K562 (cell line): Measurements from ENCODE around the gene ENTPD8. TPM values are rescaled to one million over a fixed set of nuclear protein-coding genes. Genes with fewer than 3 reads are reported as not detected.

Source experiments
- ATAC-seq: fragments of 200-7000 bp; cut with Tn5 transposase; 3 replicates; pipeline ENCODE4 v1.9.1; 2020; ENCODE audit warnings: moderate library complexity
- BruUV-seq: library from RNA; stranded (reverse); fragments of 400-500 nt; replicated peaks from 2 replicates; lab custom pipeline; 2021; lab: Mats Ljungman, UMichigan
- CTCF ChIA-PET: fragments of 300-600 bp; formaldehyde crosslinking; extraction: SDS; loops from one replicate; lab custom pipeline; 2021; ENCODE audit warnings: low intra/inter-chr PET ratio; lab: Yijun Ruan, JAX
- POLR2A ChIA-PET: fragments of 300-600, 350-650 bp; sonication (Branson Sonifier 250); formaldehyde crosslinking; extraction: SDS; loops from one replicate; lab custom pipeline; 2021; ENCODE audit warnings: antibody characterized with exemption, inconsistent platforms; lab: Yijun Ruan, JAX
- DNase-seq, 4 experiments: peaks; one replicate each; pipeline versions ENCODE4 v3.0.0 to v3.0.0-alpha.2; 2011 to 2018; ENCODE audit warnings: low spot score in 3 of 4, mixed read lengths in 3 of 4; ENCODE audit errors: extremely low read depth in 1 of 4
- FAIRE-seq: peaks from 2 replicates; lab custom pipeline; 2011; peaks lifted over from hg19 to GRCh38; lab: Jason Lieb, UNC
- H2AFZ ChIP-seq: 2 replicates; pipeline ENCODE4 v1.6.0; 2011; ENCODE audit warnings: low read depth, low read length, control low read depth, inconsistent platforms
- H3K27ac ChIP-seq: fragments of 200-600 bp; 3 replicates; pipeline ENCODE4 v1.8.0; 2011; ENCODE audit warnings: low read depth, mild to moderate bottlenecking, control low read depth, inconsistent platforms, low read length, moderate library complexity, mixed read lengths; ENCODE audit errors: extremely low read depth
- H3K27me3 ChIP-seq, 2 experiments: fragments of 300-600 bp in 1 of 2; 2 replicates in 1 of 2; 3 replicates in 1 of 2; pipeline versions ENCODE4 v1.6.0 to v1.8.0; 2011; ENCODE audit warnings: inconsistent platforms in 2 of 2, low read length in 2 of 2, mild to moderate bottlenecking in 1 of 2, mixed read lengths in 1 of 2, moderate library complexity in 1 of 2; ENCODE audit not compliant: control insufficient read depth in 2 of 2, insufficient read depth in 2 of 2
- H3K36me3 ChIP-seq: fragments of 300-600 bp; 3 replicates; pipeline ENCODE4 v1.8.0; 2011; ENCODE audit warnings: mild to moderate bottlenecking, low read length, inconsistent platforms; ENCODE audit not compliant: control insufficient read depth, insufficient read depth
- H3K4me1 ChIP-seq, 2 experiments: fragments of 200-600 bp in 1 of 2; replicated peaks in 1 of 2; 2 replicates in 1 of 2; 3 replicates in 1 of 2; pipeline versions ENCODE4 v1.5.1 to v1.8.0; 2011; ENCODE audit warnings: inconsistent platforms in 2 of 2, low read length in 2 of 2, mild to moderate bottlenecking in 1 of 2, mixed read lengths in 1 of 2, moderate library complexity in 1 of 2; ENCODE audit not compliant: control insufficient read depth in 2 of 2, insufficient read depth in 2 of 2
- H3K4me2 ChIP-seq: 2 replicates; pipeline ENCODE4 v1.6.1; 2011; ENCODE audit warnings: low read length, control low read depth, inconsistent platforms, mixed read lengths; ENCODE audit not compliant: insufficient read depth
- H3K4me3 ChIP-seq: fragments of 200-600 bp; sonication (generic), shearing (Covaris generic); 2 replicates; pipeline ENCODE4 v1.5.1; 2016; ENCODE audit warnings: control low read depth, inconsistent platforms
- H3K79me2 ChIP-seq: fragments of 200-600 bp; 3 replicates; pipeline ENCODE4 v1.8.0; 2011; ENCODE audit warnings: low read length, inconsistent platforms; ENCODE audit not compliant: control insufficient read depth, insufficient read depth
- H3K9ac ChIP-seq, 2 experiments: 2 replicates each; pipeline versions ENCODE4 v1.6.0 to v1.6.1; 2011; ENCODE audit warnings: low read depth in 2 of 2, low read length in 2 of 2, control low read depth in 1 of 2, inconsistent platforms in 1 of 2, mild to moderate bottlenecking in 1 of 2, mixed read lengths in 1 of 2; ENCODE audit not compliant: insufficient read depth in 1 of 2
- H3K9me1 ChIP-seq: one replicate; pipeline ENCODE4 v1.6.0; 2011; ENCODE audit warnings: inconsistent platforms, mild to moderate bottlenecking, low read length, moderate library complexity; ENCODE audit not compliant: control insufficient read depth, insufficient read depth
- H3K9me3 ChIP-seq: replicated peaks from 2 replicates; pipeline ENCODE4 v1.5.1; 2011; ENCODE audit warnings: low read depth, low read length, inconsistent platforms; ENCODE audit not compliant: control insufficient read depth, insufficient read depth
- H4K20me1 ChIP-seq: replicated peaks from 2 replicates; pipeline ENCODE4 v1.6.1; 2011; ENCODE audit warnings: low read length, inconsistent platforms, mixed read lengths; ENCODE audit not compliant: control insufficient read depth, insufficient read depth
- BRCA1 ChIP-seq, 2 experiments: fragments of 450-650 bp in 1 of 2; sonication (generic) in 1 of 2; formaldehyde crosslinking in 1 of 2; IDR thresholded peaks; 2 replicates each; pipeline versions ENCODE4 v1.5.0 to v1.6.1; 2017 to 2020; ENCODE audit warnings: mild to moderate bottlenecking in 1 of 2, missing genetic modification reagents in 1 of 2
- CHCHD3 ChIP-seq: fragments of 250-450 bp; sonication (Bioruptor Pico); IDR thresholded peaks from 2 replicates; pipeline ENCODE4 v2.1.2; 2022; ENCODE audit warnings: mild to moderate bottlenecking
- ILF3 ChIP-seq: fragments of 450-650 bp; IDR thresholded peaks from 2 replicates; pipeline ENCODE4 v1.6.1; 2018; ENCODE audit warnings: antibody characterized with exemption, mild to moderate bottlenecking, moderate library complexity, borderline replicate concordance
- JUND ChIP-seq, 2 experiments: IDR thresholded peaks; 2 replicates in 1 of 2; 3 replicates in 1 of 2; pipeline ENCODE4 v1.6.1; 2011; ENCODE audit warnings: borderline replicate concordance in 2 of 2, low read depth in 2 of 2, low read length in 2 of 2, improper control_type of control experiment in 1 of 2, missing biosample characterization in 1 of 2, missing genetic modification characterization in 1 of 2, missing genetic modification reagents in 1 of 2
- KDM5B ChIP-seq: fragments of 200-600 bp; sonication (generic); IDR thresholded peaks from 2 replicates; pipeline ENCODE4 v1.6.1; 2012; ENCODE audit warnings: low read depth, mild to moderate bottlenecking, moderate library complexity, low read length, control low read depth, inconsistent platforms; ENCODE audit not compliant: insufficient replicate concordance
- NCOA1 ChIP-seq: fragments of 450-650 bp; IDR thresholded peaks from 2 replicates; pipeline ENCODE4 v1.6.1; 2016; ENCODE audit warnings: low read depth
- PURB ChIP-seq: sonication (generic); formaldehyde crosslinking; IDR thresholded peaks from 2 replicates; pipeline ENCODE4 v1.9.0; 2021; ENCODE audit warnings: low read depth, mild to moderate bottlenecking, missing genetic modification reagents
- RNF2 ChIP-seq: sonication (generic); IDR thresholded peaks from 2 replicates; pipeline ENCODE4 v1.6.1; 2016
- TAF7 ChIP-seq: fragments of 450-650 bp; IDR thresholded peaks from 2 replicates; pipeline ENCODE4 v1.6.1; 2016; ENCODE audit warnings: missing genetic modification characterization, missing compliant biosample characterization
- TARDBP ChIP-seq: fragments of 450-650 bp; IDR thresholded peaks from 2 replicates; pipeline ENCODE4 v1.6.1; 2016
- U2AF2 ChIP-seq: fragments of 200-400 bp; formaldehyde crosslinking; optimal IDR thresholded peaks from 2 replicates; pipeline ENCODE3; 2017; ENCODE audit warnings: low read depth, mild to moderate bottlenecking, low read length
- XRCC3 ChIP-seq: fragments of 450-650 bp; IDR thresholded peaks from 2 replicates; pipeline ENCODE4 v1.6.1; 2017; ENCODE audit warnings: mild to moderate bottlenecking, moderate library complexity
- ZNF717 ChIP-seq: fragments of 250-450 bp; sonication (Bioruptor Pico); IDR thresholded peaks from 2 replicates; pipeline ENCODE4 v1.5.0; 2021
- WGBS: fragments of 100-300 bp; shearing (Covaris generic); methylation state at CpG from one replicate; pipeline ENCODE4 v1.1.6; 2016; ENCODE audit warnings: low coverage, mixed read lengths; ENCODE audit not compliant: insufficient coverage; ENCODE audit errors: missing lambda C conversion rate; 5-methylcytosine and 5-hydroxymethylcytosine counted together
- in situ Hi-C: fragments of 300-500 bp; cut with MboI; formaldehyde crosslinking; loops from 4 replicates; pipeline ENCODE4 v1.15.0; 2018; ENCODE audit warnings: inconsistent platforms, mixed read lengths
- intact Hi-C: fragments of 100-400 bp; cut with micrococcal nuclease; formaldehyde crosslinking; loops from 2 replicates; pipeline ENCODE4 v1.14.2; 2022
- polyA plus RNA-seq, 8 experiments: library from polyadenylated mRNA; depleted of rRNA in 4 of 8; stranded (reverse) in 5 of 8; unstranded in 3 of 8; fragments of >200 nt; fragmentation: Nextera tagmentation in 2 of 8; fragmentation: Illumina TruSeq in 1 of 8; extraction: Ambion mirVana in 2 of 8; extraction: Trizol in 1 of 8; gene quantifications; 2 replicates each; pipeline versions ENCODE4 v1.2.1 to v1.2.3, GENCODE V29; 2011 to 2014; ENCODE audit warnings: inconsistent platforms in 1 of 8, missing spikeins in 1 of 8
- total RNA-seq, 7 experiments: library from RNA; depleted of rRNA in 6 of 7; stranded (reverse); fragments of >200 nt in 6 of 7; fragmentation: Illumina TruSeq in 2 of 7; extraction: Trizol in 2 of 7; gene quantifications; 2 replicates each; pipeline versions ENCODE4 v1.2.1 to v1.2.3, GENCODE V29; 2011 to 2021; ENCODE audit warnings: low replicate concordance in 1 of 7
- TF ChIP-seq, protein P1 (sequence below): fragments of 250-450 bp; sonication (Bioruptor Pico); IDR thresholded peaks from 2 replicates; pipeline ENCODE4 v1.5.0; 2020; ENCODE audit warnings: mild to moderate bottlenecking

The ENTPD8 gene
- total and polyA plus RNA-seq, 9 of the 15 experiments (the other 6 are each of a cell fraction or from before 2014, with no cell fraction given), result 0.06 to 0.27 (median 0.19) TPM; not detected in 5

- no peaks in the 10 kb centered on the region for H3K9me1 ChIP-seq
- no peak overlapping the region for H3K9ac ChIP-seq
- ChIA-PET POLR2A (interaction anchor here (0.6 kb wide), 1 partner anchor 9 kb away, joined by 3 read pairs; no protein-coding TSS in a partner anchor), CTCF (no interaction called here)
- H3K27me3 ChIP-seq, result no peaks in the 10 kb centered on the region
- H3K79me2 ChIP-seq, result no peaks in the 10 kb centered on the region
- H3K4me1 ChIP-seq, result peaks cover 0 to 14% of the 10 kb centered on the region in 2 experiments; a peak in 1 of 5 replicates
- no peak for ATAC-seq
- H3K27ac ChIP-seq, result no peak overlapping the region
- no peak overlapping the region for H3K4me3 ChIP-seq
- no peak overlapping the region for H3K4me2 ChIP-seq
- no TSS peak for BruUV-seq
- TF ChIP-seq PURB (CRISPR knock-in tag), result no peak
- TF ChIP-seq BRCA1 (IDR thresholded peaks at IDR 0.05), result no peak
- no peak for TF ChIP-seq BRCA1 (CRISPR knock-in tag; IDR thresholded peaks at IDR 0.05)
- no peak for TF ChIP-seq ZNF717 (CRISPR knock-in tag)
- TF ChIP-seq CHCHD3 (CRISPR knock-in tag), result no peak
- TF ChIP-seq TARDBP, result no peak
- TF ChIP-seq ILF3, result no peak
- TF ChIP-seq KDM5B, result no peak
- TF ChIP-seq, protein P1, sequence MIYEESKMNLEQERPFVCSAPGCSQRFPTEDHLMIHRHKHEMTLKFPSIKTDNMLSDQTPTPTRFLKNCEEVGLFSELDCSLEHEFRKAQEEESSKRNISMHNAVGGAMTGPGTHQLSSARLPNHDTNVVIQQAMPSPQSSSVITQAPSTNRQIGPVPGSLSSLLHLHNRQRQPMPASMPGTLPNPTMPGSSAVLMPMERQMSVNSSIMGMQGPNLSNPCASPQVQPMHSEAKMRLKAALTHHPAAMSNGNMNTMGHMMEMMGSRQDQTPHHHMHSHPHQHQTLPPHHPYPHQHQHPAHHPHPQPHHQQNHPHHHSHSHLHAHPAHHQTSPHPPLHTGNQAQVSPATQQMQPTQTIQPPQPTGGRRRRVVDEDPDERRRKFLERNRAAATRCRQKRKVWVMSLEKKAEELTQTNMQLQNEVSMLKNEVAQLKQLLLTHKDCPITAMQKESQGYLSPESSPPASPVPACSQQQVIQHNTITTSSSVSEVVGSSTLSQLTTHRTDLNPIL (CRISPR knock-in tag), result no peak
- TF ChIP-seq RNF2, result no peak
- no peak for TF ChIP-seq JUND (IDR thresholded peaks at IDR 0.05; ENCODE audit: borderline replicate concordance, low read depth, low read length)
- no peak for TF ChIP-seq JUND (tag; IDR thresholded peaks at IDR 0.05; ENCODE audit: borderline replicate concordance, low read depth, low read length)
- TF ChIP-seq U2AF2, result no peak
- TF ChIP-seq XRCC3, result no peak
- no peak for TF ChIP-seq NCOA1
- TF ChIP-seq TAF7 (tag), result no peak
- no peaks in the 10 kb centered on the region for H4K20me1 ChIP-seq
- peaks cover 5% of the 10 kb centered on the region for H3K9me3 ChIP-seq
- in situ Hi-C loops, result no loop called here
- 0 out of 2 replicates have a peak overlapping the region, but pooled peaks have one; percentile 33 for H2AFZ ChIP-seq
- no peaks in the 10 kb centered on the region for H3K36me3 ChIP-seq
- intact Hi-C loops, result no loop called here
- DNase-seq, result no peak
- no peak for FAIRE-seq
- 55% methylated on average over 7 of the region's 7 CpGs for WGBS
Measured at GRCh38 chr9:137470785-137471184, 29.6 kb upstream of the ENTPD8 start.
